GM23338 (cell line): ENCODE data around the gene SLC39A13. TPM values are rescaled to one million over a fixed set of nuclear protein-coding genes. Genes with fewer than 3 reads are reported as not detected.

Source experiments
- CREB1 ChIP-seq: fragments of 250-450 bp; sonication (Bioruptor Pico); IDR thresholded peaks from 2 replicates; pipeline ENCODE4 v1.5.0; 2020; ENCODE audit warnings: low read depth, mild to moderate bottlenecking, moderate library complexity
- CTCF ChIP-seq, 2 experiments: fragments of 200-600 bp in 1 of 2; sonication (generic) in 1 of 2; conservative IDR thresholded peaks; 2 replicates each; pipeline versions ENCODE4 v1.5.1 to v1.6.1; 2016 to 2017; ENCODE audit warnings: antibody characterized with exemption in 2 of 2, low read depth in 2 of 2, mild to moderate bottlenecking in 2 of 2, moderate library complexity in 1 of 2
- EZH2 ChIP-seq: fragments of 200-600 bp; sonication (generic); IDR thresholded peaks from one replicate; pipeline ENCODE4 v1.8.0; 2017; ENCODE audit warnings: antibody characterized with exemption, mild to moderate bottlenecking, low read depth; ENCODE audit not compliant: unreplicated experiment
- JUNB ChIP-seq: IDR thresholded peaks from one replicate; pipeline ENCODE4 v1.6.1; 2016; ENCODE audit warnings: antibody characterized with exemption; ENCODE audit not compliant: unreplicated experiment
- NANOG ChIP-seq: IDR thresholded peaks from 2 replicates; pipeline ENCODE4 v1.6.1; 2016; ENCODE audit warnings: antibody characterized with exemption, borderline replicate concordance
- POLR2AphosphoS5 ChIP-seq: IDR thresholded peaks from 2 replicates; pipeline ENCODE4 v1.6.1; 2016; ENCODE audit warnings: antibody characterized with exemption, low read depth
- STAT1 ChIP-seq: IDR thresholded peaks from one replicate; pipeline ENCODE4 v1.6.1; 2016; ENCODE audit warnings: antibody characterized with exemption; ENCODE audit not compliant: unreplicated experiment
- ZNF114 ChIP-seq: fragments of 250-450 bp; sonication (Bioruptor Pico); IDR thresholded peaks from 2 replicates; pipeline ENCODE4 v1.5.0; 2020; ENCODE audit warnings: mild to moderate bottlenecking, moderate library complexity
- ZNF331 ChIP-seq: fragments of 250-450 bp; sonication (Bioruptor Pico); IDR thresholded peaks from 2 replicates; pipeline ENCODE4 v1.5.0; 2020; ENCODE audit warnings: low read depth, mild to moderate bottlenecking, moderate library complexity
- polyA plus RNA-seq: library from polyadenylated mRNA; unstranded; fragments of >200 nt; fragmentation: Nextera tagmentation; extraction: Ambion mirVana; gene quantifications from 2 replicates; pipeline ENCODE4 v1.2.1, GENCODE V29; 2016
- total RNA-seq: library from RNA; depleted of rRNA; stranded (reverse); fragments of >200 nt; shearing (Covaris generic); gene quantifications from 2 replicates; pipeline ENCODE4 v1.2.3, GENCODE V29; 2014
- TF ChIP-seq, protein P1 (sequence below): fragments of 250-450 bp; sonication (Bioruptor Pico); IDR thresholded peaks from 2 replicates; pipeline ENCODE4 v1.5.0; 2020; ENCODE audit warnings: mild to moderate bottlenecking, moderate library complexity
- TF ChIP-seq, protein P2 (sequence below): IDR thresholded peaks from one replicate; pipeline ENCODE4 v1.6.1; 2018; ENCODE audit warnings: antibody characterized with exemption; ENCODE audit not compliant: unreplicated experiment

SLC39A13 gene
- total and polyA plus RNA-seq, 2 experiments from 2014 or later: 15.8 to 32.7 TPM

DNA sequence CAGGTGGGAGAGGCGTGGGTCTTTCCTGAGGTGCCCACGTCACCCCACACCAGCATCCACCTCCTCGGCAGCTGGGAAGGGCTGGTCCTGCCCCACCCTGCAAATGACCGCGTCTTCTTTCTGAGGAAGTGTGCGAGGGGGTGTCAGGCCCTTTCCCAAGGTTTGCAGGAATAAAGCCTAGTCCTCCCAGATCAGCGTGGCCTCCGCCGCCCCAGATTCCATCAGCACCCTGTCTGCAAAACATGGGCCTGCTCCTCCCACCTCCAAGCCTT lies 14.4 kb upstream of the SLC39A13 start (continued):
- TF ChIP-seq, protein P1, sequence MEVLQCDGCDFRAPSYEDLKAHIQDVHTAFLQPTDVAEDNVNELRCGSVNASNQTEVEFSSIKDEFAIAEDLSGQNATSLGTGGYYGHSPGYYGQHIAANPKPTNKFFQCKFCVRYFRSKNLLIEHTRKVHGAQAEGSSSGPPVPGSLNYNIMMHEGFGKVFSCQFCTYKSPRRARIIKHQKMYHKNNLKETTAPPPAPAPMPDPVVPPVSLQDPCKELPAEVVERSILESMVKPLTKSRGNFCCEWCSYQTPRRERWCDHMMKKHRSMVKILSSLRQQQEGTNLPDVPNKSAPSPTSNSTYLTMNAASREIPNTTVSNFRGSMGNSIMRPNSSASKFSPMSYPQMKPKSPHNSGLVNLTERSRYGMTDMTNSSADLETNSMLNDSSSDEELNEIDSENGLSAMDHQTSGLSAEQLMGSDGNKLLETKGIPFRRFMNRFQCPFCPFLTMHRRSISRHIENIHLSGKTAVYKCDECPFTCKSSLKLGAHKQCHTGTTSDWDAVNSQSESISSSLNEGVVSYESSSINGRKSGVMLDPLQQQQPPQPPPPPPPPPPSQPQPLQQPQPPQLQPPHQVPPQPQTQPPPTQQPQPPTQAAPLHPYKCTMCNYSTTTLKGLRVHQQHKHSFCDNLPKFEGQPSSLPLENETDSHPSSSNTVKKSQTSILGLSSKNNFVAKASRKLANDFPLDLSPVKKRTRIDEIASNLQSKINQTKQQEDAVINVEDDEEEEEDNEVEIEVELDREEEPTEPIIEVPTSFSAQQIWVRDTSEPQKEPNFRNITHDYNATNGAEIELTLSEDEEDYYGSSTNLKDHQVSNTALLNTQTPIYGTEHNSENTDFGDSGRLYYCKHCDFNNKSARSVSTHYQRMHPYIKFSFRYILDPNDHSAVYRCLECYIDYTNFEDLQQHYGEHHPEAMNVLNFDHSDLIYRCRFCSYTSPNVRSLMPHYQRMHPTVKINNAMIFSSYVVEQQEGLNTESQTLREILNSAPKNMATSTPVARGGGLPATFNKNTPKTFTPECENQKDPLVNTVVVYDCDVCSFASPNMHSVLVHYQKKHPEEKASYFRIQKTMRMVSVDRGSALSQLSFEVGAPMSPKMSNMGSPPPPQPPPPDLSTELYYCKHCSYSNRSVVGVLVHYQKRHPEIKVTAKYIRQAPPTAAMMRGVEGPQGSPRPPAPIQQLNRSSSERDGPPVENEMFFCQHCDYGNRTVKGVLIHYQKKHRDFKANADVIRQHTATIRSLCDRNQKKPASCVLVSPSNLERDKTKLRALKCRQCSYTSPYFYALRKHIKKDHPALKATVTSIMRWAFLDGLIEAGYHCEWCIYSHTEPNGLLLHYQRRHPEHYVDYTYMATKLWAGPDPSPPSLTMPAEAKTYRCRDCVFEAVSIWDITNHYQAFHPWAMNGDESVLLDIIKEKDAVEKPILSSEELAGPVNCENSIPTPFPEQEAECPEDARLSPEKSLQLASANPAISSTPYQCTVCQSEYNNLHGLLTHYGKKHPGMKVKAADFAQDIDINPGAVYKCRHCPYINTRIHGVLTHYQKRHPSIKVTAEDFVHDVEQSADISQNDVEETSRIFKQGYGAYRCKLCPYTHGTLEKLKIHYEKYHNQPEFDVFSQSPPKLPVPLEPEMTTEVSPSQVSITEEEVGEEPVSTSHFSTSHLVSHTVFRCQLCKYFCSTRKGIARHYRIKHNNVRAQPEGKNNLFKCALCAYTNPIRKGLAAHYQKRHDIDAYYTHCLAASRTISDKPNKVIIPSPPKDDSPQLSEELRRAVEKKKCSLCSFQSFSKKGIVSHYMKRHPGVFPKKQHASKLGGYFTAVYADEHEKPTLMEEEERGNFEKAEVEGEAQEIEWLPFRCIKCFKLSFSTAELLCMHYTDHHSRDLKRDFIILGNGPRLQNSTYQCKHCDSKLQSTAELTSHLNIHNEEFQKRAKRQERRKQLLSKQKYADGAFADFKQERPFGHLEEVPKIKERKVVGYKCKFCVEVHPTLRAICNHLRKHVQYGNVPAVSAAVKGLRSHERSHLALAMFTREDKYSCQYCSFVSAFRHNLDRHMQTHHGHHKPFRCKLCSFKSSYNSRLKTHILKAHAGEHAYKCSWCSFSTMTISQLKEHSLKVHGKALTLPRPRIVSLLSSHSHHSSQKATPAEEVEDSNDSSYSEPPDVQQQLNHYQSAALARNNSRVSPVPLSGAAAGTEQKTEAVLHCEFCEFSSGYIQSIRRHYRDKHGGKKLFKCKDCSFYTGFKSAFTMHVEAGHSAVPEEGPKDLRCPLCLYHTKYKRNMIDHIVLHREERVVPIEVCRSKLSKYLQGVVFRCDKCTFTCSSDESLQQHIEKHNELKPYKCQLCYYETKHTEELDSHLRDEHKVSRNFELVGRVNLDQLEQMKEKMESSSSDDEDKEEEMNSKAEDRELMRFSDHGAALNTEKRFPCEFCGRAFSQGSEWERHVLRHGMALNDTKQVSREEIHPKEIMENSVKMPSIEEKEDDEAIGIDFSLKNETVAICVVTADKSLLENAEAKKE (CRISPR knock-in tag): no peak
- TF ChIP-seq JUNB: no peak
- TF ChIP-seq ZNF114 (CRISPR knock-in tag): no peak
- TF ChIP-seq ZNF331 (CRISPR knock-in tag): no peak
- no peak for TF ChIP-seq POLR2AphosphoS5
- no peak for TF ChIP-seq NANOG
- TF ChIP-seq CTCF (conservative IDR thresholded peaks at IDR 0.05; ENCODE audit: low read depth in 2 of 2): no peak
- TF ChIP-seq CREB1 (CRISPR knock-in tag): no peak
- TF ChIP-seq STAT1: no peak
- TF ChIP-seq, protein P2, sequence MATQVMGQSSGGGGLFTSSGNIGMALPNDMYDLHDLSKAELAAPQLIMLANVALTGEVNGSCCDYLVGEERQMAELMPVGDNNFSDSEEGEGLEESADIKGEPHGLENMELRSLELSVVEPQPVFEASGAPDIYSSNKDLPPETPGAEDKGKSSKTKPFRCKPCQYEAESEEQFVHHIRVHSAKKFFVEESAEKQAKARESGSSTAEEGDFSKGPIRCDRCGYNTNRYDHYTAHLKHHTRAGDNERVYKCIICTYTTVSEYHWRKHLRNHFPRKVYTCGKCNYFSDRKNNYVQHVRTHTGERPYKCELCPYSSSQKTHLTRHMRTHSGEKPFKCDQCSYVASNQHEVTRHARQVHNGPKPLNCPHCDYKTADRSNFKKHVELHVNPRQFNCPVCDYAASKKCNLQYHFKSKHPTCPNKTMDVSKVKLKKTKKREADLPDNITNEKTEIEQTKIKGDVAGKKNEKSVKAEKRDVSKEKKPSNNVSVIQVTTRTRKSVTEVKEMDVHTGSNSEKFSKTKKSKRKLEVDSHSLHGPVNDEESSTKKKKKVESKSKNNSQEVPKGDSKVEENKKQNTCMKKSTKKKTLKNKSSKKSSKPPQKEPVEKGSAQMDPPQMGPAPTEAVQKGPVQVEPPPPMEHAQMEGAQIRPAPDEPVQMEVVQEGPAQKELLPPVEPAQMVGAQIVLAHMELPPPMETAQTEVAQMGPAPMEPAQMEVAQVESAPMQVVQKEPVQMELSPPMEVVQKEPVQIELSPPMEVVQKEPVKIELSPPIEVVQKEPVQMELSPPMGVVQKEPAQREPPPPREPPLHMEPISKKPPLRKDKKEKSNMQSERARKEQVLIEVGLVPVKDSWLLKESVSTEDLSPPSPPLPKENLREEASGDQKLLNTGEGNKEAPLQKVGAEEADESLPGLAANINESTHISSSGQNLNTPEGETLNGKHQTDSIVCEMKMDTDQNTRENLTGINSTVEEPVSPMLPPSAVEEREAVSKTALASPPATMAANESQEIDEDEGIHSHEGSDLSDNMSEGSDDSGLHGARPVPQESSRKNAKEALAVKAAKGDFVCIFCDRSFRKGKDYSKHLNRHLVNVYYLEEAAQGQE: no peak
- no peak for TF ChIP-seq EZH2
